HG03575 (cell line): ENCODE results near the gene TBC1D24.
"Not testable (repeated sequence)": the region's sequence is repeated elsewhere in the genome, so short reads cannot be mapped to it uniquely, and the experiment has no call there.

Experiments
- ATAC-seq: cut with Tn5 transposase; IDR thresholded peaks from one replicate; pipeline ENCODE4 v1.9.1; 2021; ENCODE audit not compliant: unreplicated experiment, insufficient number of reproducible peaks, low FRiP score; ENCODE audit errors: extremely low read depth

The TBC1D24 gene

GRCh38 chr16:2476741-2477140 is 1.8 kb downstream of the TBC1D24 start:
- no peak for ATAC-seq

GRCh38 chr16:2477327-2477726 is 2.4 kb downstream of the TBC1D24 start:
- no peak for ATAC-seq

GRCh38 chr16:2478279-2478678 is 3.4 kb downstream of the TBC1D24 start:
- no peak for ATAC-seq

GRCh38 chr16:2479996-2480395 is 5.1 kb downstream of the TBC1D24 start:
- ATAC-seq, result not testable (repeated sequence)

GRCh38 chr16:2480948-2481347 is 6.0 kb downstream of the TBC1D24 start:
- ATAC-seq, result no peak

GRCh38 chr16:2481676-2482075 is 6.7 kb downstream of the TBC1D24 start:
- no peak for ATAC-seq

GRCh38 chr16:2482249-2482648 is 7.3 kb downstream of the TBC1D24 start:
- ATAC-seq, result no peak

- ATAC-seq, result no peak
These were observed 8.0 kb downstream of the TBC1D24 start for GRCh38 chr16:2482708-2483534.

- no peak for ATAC-seq
These were observed 9.3 kb downstream of the TBC1D24 start for GRCh38 chr16:2483939-2484897.

- no peak for ATAC-seq
These were observed 10.1 kb downstream of the TBC1D24 start for GRCh38 chr16:2484898-2485508.

- ATAC-seq, result no peak
These were observed 11.0 kb downstream of the TBC1D24 start for GRCh38 chr16:2485811-2486507.

- no peak for ATAC-seq
These were observed 12.0 kb downstream of the TBC1D24 start for GRCh38 chr16:2486645-2487516.

- ATAC-seq, result no peak
These were observed 12.6 kb downstream of the TBC1D24 start for GRCh38 chr16:2487517-2487842.

GRCh38 chr16:2487903-2488531 is 13.1 kb downstream of the TBC1D24 start:
- no peak for ATAC-seq

GRCh38 chr16:2489581-2489980 is 14.7 kb downstream of the TBC1D24 start:
- no peak for ATAC-seq

GRCh38 chr16:2490190-2491105 is 15.5 kb downstream of the TBC1D24 start:
- no peak for ATAC-seq

GRCh38 chr16:2492292-2492691 is 17.4 kb downstream of the TBC1D24 start:
- ATAC-seq, result no peak
